GM12801 (cell line): ENCODE data around the gene HOXA11.

ENCODE experiments used
- TF ChIP-seq, protein P1 (sequence below): IDR thresholded peaks from one replicate; pipeline ENCODE4 v1.5.1; 2011; ENCODE audit warnings: control low read depth; ENCODE audit not compliant: insufficient read length; ENCODE audit errors: extremely low read depth

The HOXA11 gene

DNA sequence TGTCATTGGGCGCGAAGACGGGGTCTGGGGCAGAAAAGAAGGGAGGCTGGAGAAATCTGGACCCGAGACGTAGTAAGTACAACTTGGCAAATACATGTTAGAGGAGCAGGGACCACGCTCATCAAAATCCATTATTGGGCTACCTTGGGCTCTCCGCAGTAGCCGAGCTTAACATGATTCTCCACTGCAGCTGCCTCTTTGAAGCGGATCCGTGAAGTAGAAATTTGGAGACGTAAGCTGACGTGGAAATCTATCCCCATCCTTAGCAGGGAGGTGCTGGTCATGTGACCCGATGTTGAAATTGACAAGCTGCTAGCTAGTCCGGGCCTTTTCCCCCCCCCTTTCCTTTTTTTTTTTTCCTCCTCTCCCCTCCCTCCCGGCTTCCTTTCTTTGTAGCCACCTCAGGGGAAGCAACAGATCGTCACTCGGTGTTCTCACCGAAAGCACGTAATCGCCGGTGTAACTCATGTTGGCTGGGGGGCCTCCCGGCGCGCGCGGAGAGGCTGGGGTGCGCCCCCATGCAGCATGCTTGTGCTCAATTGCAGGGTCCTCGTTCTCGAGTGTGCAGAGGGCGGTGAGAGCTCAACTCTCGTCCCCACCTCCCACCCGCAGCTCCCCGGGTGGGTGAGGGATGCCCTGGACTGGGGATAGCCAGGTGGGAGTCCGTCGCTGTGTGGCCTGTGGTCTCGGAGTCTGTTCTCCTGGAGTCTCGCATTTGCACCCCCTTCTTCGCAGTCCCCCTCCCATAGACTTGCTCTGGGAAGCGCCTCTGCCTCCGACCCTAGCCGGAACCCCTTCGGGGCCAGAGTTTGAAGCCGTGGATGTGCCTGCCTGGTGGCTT is at the start of gene HOXA11:
Gene HOXA11, minus strand, starts transcription at position 220 of the 841 bp plus-strand sequence. Its CDS starts 88 bp downstream, at position 132.
- TF ChIP-seq, protein P1, sequence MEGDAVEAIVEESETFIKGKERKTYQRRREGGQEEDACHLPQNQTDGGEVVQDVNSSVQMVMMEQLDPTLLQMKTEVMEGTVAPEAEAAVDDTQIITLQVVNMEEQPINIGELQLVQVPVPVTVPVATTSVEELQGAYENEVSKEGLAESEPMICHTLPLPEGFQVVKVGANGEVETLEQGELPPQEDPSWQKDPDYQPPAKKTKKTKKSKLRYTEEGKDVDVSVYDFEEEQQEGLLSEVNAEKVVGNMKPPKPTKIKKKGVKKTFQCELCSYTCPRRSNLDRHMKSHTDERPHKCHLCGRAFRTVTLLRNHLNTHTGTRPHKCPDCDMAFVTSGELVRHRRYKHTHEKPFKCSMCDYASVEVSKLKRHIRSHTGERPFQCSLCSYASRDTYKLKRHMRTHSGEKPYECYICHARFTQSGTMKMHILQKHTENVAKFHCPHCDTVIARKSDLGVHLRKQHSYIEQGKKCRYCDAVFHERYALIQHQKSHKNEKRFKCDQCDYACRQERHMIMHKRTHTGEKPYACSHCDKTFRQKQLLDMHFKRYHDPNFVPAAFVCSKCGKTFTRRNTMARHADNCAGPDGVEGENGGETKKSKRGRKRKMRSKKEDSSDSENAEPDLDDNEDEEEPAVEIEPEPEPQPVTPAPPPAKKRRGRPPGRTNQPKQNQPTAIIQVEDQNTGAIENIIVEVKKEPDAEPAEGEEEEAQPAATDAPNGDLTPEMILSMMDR = no peak

DNA sequence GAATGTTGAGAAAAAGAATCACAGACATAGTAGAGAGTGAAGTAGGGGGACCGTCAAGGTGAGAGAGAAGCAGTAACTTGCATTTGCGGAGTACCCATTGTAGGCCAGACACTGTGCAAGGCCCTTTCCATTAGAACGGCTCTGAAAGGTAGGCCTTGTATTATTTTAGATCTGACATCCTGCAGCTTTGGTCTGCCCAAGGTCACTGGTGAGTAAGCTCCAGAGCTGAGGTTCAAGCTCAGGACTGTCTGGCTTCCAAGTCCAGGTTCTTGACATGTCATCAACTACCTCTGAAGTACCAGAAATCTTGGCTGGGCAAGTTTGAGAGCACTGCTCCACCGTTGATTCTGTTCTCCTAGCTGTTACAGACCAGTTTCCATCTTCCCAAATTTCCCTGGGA is 44.4 kb upstream of the HOXA11 start:
- TF ChIP-seq, protein P1 = no peak

DNA sequence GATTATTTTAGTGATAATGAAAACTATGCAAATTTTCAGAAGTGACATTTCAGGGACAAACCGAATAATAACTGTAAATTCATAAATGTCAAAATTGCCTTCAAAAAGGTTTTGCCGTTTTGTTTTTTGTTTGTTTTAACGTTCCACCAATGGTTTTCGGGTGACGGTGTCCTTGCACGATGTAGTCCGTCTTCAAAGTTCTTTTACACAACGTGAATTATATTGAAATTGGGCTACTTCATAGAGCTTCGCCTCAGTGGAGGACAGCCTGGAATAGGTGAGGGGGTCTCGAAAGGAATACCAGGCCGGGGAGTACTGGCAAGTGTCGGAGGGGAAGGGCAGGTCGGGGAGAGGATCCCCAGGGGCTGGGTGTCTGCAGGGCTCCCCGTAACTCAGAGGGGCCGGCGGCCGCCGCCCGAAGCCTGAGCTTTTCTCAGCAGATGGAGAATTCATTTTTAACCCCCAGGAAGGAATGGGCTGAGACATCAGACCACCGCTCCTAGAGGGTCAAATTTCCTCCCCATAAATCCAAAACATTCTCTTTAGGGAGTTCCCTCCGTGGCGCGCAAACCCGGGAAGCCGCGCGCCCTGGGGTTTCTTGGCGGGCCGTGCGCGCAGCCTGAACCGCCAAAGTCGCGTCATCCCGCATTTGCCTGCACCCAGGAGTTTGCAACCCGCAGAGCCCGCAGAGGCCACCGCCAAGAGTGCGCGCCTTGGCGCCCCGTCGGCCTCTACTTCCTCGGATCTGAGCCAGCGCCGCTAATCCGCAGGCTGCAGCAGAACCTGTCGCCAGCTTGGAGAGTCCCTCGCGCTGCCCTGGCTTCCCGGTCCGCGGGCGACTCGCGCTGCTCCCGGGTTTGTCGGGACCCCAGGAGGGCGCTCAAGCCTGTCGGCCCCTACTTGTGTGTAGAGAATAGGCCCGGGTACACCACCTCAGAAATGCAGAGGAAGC is 40.2 kb upstream of the HOXA11 start:
- TF ChIP-seq, protein P1 = no peak

DNA sequence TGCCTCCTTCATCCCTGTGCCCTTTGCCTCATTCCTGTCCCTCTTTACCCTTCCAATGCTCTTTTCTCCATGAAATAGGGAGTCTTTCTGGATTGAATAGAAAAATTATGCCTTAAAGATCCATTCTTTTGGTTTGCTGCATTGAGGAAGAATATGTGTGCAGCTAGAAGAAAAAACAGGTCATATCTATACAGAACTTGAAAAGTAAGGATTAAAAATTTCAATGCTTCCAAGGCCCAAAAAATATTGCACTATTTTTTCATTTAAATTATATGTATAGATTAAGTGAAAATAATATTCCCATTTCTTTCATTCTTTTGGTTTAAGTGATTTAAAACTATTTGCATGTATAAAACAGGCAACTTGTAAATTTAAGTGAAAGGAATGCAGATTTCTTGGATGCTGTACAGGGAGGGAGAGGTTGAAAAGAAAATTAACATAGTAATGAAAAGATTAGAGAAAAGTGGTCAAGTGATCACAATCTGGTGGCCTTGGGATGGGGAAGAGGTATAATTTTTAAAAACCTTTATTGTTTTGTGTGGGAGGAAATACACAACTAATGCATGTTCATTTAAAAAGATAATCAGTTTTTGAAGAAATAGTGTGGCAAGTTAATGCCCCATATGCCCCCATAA is 39.0 kb upstream of the HOXA11 start:
- TF ChIP-seq, protein P1 = no peak

DNA sequence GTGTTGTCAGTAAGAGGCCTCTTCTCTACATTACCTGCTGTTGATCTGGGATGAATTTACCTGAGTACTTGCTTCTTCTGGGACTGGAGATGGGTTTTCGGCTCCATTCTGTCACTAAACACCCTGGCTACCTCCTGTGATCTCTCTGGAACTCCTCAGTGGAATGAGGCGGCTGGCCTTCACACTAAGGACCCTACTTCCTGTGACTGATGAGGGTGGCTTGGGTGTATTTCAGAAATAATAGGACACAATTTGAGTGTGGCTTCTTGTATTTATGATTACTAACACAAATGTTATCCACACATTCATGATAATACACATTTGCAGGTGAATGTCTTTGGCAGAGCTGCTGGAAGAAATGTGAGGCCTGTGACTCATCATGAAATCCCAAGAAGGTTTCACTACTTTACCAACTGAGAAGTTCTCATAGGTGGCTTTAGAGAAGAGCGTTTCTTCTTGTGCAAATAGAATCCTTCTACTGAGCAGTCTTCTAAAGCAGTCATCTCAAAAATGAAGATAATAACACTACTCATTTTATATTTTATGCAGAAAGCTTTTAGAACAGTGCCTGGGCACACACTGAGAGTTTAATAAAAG is 36.3 kb upstream of the HOXA11 start:
- TF ChIP-seq, protein P1 = no peak

DNA sequence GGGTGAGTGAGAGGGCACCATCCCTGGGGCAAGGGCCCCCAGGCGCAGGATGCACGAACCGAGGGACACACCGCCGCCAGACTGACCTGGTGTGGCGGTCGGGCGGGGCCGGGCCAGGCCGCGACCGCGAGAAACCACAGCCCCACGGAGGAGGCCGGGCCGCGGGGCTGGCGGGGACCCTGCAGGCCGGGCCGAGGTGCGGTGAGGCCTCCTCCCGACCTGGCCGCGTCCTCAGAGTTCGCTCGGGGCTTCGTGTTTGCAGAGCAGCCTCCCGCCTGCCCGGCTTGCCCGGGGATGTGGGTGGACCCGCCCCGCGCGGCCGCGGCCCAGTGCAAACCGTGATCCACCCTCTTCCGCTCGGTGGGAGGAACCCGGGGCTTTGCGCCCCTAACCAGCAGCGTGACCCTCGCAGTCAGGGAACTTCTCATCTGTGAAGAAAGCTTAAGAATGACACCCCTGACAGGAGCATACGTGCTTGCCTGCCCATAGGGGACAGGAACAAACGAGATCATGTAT is 35.5 kb upstream of the HOXA11 start:
- TF ChIP-seq, protein P1 = no peak
